WTC11 (cell line): ENCODE results near the gene NTRK1. TPM values are rescaled to one million over a fixed set of nuclear protein-coding genes. Genes with fewer than 3 reads are reported as not detected.

Experiments
- ATAC-seq: fragments of 200-7000 bp; cut with Tn5 transposase; 2 replicates; pipeline ENCODE4 v1.10.0; 2021; ENCODE audit warnings: mild to moderate bottlenecking, moderate library complexity
- CTCF ChIA-PET: fragments of 300-600 bp; sonication (Branson Sonifier 250); formaldehyde crosslinking; loops from one replicate; lab custom pipeline; 2021; ENCODE audit warnings: antibody characterized with exemption; lab: Charles Lee
- POLR2A ChIA-PET: fragments of 350-600 bp; sonication (Branson Sonifier 250); formaldehyde crosslinking; loops from one replicate; lab custom pipeline; 2021; ENCODE audit warnings: antibody characterized with exemption; lab: Charles Lee
- DNase-seq: peaks from one replicate; pipeline ENCODE4 v3.0.0; 2021; ENCODE audit warnings: low spot score
- H3K27ac Mint-ChIP-seq: 2 replicates; pipeline ENCODE4 v1.8.0; 2021; ENCODE audit warnings: mixed read lengths
- H3K27me3 Mint-ChIP-seq: 2 replicates; pipeline ENCODE4 v1.8.0; 2021; ENCODE audit warnings: low read depth, mild to moderate bottlenecking, moderate library complexity, mixed read lengths
- H3K36me3 Mint-ChIP-seq: 2 replicates; pipeline ENCODE4 v1.8.0; 2021; ENCODE audit warnings: mixed read lengths
- H3K4me1 Mint-ChIP-seq: 2 replicates; pipeline ENCODE4 v1.8.0; 2022; ENCODE audit warnings: mixed read lengths
- H3K4me3 Mint-ChIP-seq: 2 replicates; pipeline ENCODE4 v1.8.0; 2021; ENCODE audit warnings: mild to moderate bottlenecking, moderate library complexity, mixed read lengths
- H3K9me3 Mint-ChIP-seq: 2 replicates; pipeline ENCODE4 v1.8.0; 2021; ENCODE audit warnings: mixed read lengths
- ETV6 ChIP-seq: sonication (generic); formaldehyde crosslinking; IDR thresholded peaks from 2 replicates; pipeline ENCODE4 v1.8.1; 2022; ENCODE audit warnings: mild to moderate bottlenecking, missing genetic modification reagents
- HMGA2 ChIP-seq: fragments of 250-450 bp; sonication (Bioruptor Pico); IDR thresholded peaks from 2 replicates; pipeline ENCODE4 v1.4.0; 2021; ENCODE audit warnings: mild to moderate bottlenecking, moderate library complexity
- MXD4 ChIP-seq: fragments of 250-450 bp; sonication (Bioruptor Pico); IDR thresholded peaks from 2 replicates; pipeline ENCODE4 v1.8.0; 2021; ENCODE audit warnings: mild to moderate bottlenecking, moderate library complexity, borderline replicate concordance
- NR3C1 ChIP-seq: sonication (generic); formaldehyde crosslinking; conservative IDR thresholded peaks from 2 replicates; pipeline ENCODE4 v1.8.1; 2023; ENCODE audit warnings: low read depth, mild to moderate bottlenecking, missing genetic modification reagents
- OVOL2 ChIP-seq: fragments of 250-450 bp; sonication (Bioruptor Pico); IDR thresholded peaks from 2 replicates; pipeline ENCODE4 v1.9.0; 2021; ENCODE audit warnings: mild to moderate bottlenecking, borderline replicate concordance
- SMAD3 ChIP-seq: sonication (generic); formaldehyde crosslinking; IDR thresholded peaks from 2 replicates; pipeline ENCODE4 v1.8.0; 2022; ENCODE audit warnings: missing genetic modification reagents, mild to moderate bottlenecking, borderline replicate concordance
- SP1 ChIP-seq: sonication (generic); formaldehyde crosslinking; conservative IDR thresholded peaks from 2 replicates; pipeline ENCODE4 v1.8.1; 2022; ENCODE audit warnings: missing genetic modification reagents
- TEAD4 ChIP-seq: sonication (generic); formaldehyde crosslinking; IDR thresholded peaks from 2 replicates; pipeline ENCODE4 v1.8.0; 2022; ENCODE audit warnings: mild to moderate bottlenecking, missing genetic modification reagents
- TP53 ChIP-seq: sonication (generic); formaldehyde crosslinking; IDR thresholded peaks from 2 replicates; pipeline ENCODE4 v1.8.1; 2023; ENCODE audit warnings: mild to moderate bottlenecking, missing genetic modification reagents
- ZNF121 ChIP-seq: sonication (generic); formaldehyde crosslinking; IDR thresholded peaks from 2 replicates; pipeline ENCODE4 v1.8.0; 2023; ENCODE audit warnings: missing genetic modification reagents
- ZNF416 ChIP-seq: fragments of 250-450 bp; sonication (Bioruptor Pico); IDR thresholded peaks from 2 replicates; pipeline ENCODE4 v1.9.0; 2021; ENCODE audit warnings: mild to moderate bottlenecking, inconsistent platforms
- total RNA-seq: library from RNA; stranded (reverse); gene quantifications from 3 replicates; pipeline ENCODE4 v1.2.3, GENCODE V29; 2021
- TF ChIP-seq, protein P1 (sequence below): fragments of 250-450 bp; sonication (Bioruptor Pico); IDR thresholded peaks from 2 replicates; pipeline ENCODE4 v1.9.0; 2021; ENCODE audit warnings: mild to moderate bottlenecking
- TF ChIP-seq, protein P2 (sequence below): sonication (generic); formaldehyde crosslinking; IDR thresholded peaks from 2 replicates; pipeline ENCODE4 v1.8.0; 2023; ENCODE audit warnings: missing genetic modification reagents
- TF ChIP-seq, protein P3 (sequence below): sonication (generic); formaldehyde crosslinking; IDR thresholded peaks from 2 replicates; pipeline ENCODE4 v1.8.1; 2023; ENCODE audit warnings: mild to moderate bottlenecking, missing genetic modification reagents, moderate library complexity
- TF ChIP-seq, protein P4 (sequence below): sonication (generic); formaldehyde crosslinking; IDR thresholded peaks from 2 replicates; pipeline ENCODE4 v1.8.1; 2023; ENCODE audit warnings: mild to moderate bottlenecking, missing genetic modification reagents, borderline replicate concordance
- TF ChIP-seq, protein P5 (sequence below): fragments of 250-450 bp; sonication (Bioruptor Pico); conservative IDR thresholded peaks from 2 replicates; pipeline ENCODE4 v1.9.0; 2021; ENCODE audit warnings: mild to moderate bottlenecking

NTRK1 gene
- total RNA-seq, 1 experiment from 2014 or later: 0.42 TPM

DNA sequence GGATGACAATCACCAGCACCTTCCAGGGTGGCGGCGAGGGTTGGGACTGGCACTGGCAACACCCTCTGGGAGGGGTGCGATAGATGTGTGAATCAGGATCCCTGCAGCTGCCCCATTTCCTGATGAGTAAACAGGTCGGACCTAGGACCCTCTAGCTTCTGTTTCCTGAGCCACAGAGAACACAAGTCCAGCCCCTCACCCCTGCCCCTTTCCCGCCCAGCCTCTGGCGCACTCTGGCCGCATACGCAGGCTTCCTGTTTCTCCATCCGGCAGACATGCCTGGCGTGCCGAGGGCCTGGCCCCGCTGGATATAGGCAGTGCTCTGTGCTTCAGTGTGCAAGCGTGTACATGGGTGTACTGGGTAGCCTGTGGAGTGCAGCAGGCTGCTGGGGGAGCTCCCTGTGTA, 37.5 kb downstream of the NTRK1 start (continued):
- TF ChIP-seq MXD4 (CRISPR knock-in tag): no peak

DNA sequence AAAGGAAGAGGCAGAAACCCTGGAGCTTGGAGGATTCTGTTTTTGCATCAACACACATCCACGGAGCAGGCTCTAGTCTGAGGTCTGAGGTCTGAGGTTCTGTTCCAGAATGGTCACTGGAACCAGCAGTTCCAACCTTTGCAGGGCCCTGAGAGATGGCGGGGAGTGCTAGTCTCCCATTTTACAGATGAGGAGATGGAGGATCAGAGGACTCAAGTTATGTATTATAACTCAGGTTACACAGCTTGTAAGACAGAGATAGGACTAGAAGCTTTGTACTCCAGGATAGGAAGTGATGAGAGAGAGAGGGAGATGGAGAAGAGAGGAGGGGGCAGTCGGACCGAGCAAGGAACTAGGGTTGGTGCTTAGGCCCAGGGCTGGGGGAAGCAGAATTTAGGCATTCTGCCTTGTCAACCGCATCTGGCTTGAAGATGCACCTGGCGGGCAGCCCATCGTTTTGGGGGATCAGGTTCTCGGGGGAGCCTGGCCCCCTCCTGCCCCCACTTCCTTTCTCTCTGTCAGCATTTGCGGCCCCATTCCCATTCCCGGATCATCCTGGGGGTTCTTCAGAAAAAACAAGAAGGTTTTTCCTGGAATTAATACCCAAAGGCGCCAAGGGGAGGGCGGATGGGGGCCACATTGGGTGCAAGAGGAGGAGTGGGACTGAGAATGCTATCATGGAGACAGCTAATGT, 38.5 kb downstream of the NTRK1 start:
- no peaks in the 10 kb centered on the region for H3K9me3 Mint-ChIP-seq
- H3K27ac Mint-ChIP-seq: no peak overlapping the region
- no peaks in the 10 kb centered on the region for H3K36me3 Mint-ChIP-seq
- no peak overlapping the region for H3K4me3 Mint-ChIP-seq
- ChIA-PET POLR2A (interaction anchor here (0.5 kb wide), 1 partner anchor 101 kb away, joined by 3 read pairs; no protein-coding TSS in a partner anchor), CTCF (interaction anchor here (1.1 to 3.7 kb wide), 6 partner anchors 9 to 60 kb away, joined by 3 to 21 read pairs (median 6); partner anchors contain the start of gene LRRC71)
- peaks cover 17% of the 10 kb centered on the region for H3K4me1 Mint-ChIP-seq
- DNase-seq (no peak), ATAC-seq (no peak)
- TF ChIP-seq TEAD4 (CRISPR knock-in tag) (no peak), TP53 (CRISPR knock-in tag) (no peak), SMAD3 (no peak), HMGA2 (CRISPR knock-in tag) (no peak), ZNF416 (CRISPR knock-in tag) (no peak), ZNF121 (CRISPR knock-in tag) (no peak), OVOL2 (no peak), SP1 (CRISPR knock-in tag) (no peak), NR3C1 (CRISPR knock-in tag) (no peak), ETV6 (CRISPR knock-in tag) (no peak), MXD4 (CRISPR knock-in tag) (no peak)
- TF ChIP-seq, protein P1, sequence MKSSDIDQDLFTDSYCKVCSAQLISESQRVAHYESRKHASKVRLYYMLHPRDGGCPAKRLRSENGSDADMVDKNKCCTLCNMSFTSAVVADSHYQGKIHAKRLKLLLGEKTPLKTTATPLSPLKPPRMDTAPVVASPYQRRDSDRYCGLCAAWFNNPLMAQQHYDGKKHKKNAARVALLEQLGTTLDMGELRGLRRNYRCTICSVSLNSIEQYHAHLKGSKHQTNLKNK: no peak
- TF ChIP-seq, protein P2, sequence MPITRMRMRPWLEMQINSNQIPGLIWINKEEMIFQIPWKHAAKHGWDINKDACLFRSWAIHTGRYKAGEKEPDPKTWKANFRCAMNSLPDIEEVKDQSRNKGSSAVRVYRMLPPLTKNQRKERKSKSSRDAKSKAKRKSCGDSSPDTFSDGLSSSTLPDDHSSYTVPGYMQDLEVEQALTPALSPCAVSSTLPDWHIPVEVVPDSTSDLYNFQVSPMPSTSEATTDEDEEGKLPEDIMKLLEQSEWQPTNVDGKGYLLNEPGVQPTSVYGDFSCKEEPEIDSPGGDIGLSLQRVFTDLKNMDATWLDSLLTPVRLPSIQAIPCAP: no peak
- TF ChIP-seq, protein P3, sequence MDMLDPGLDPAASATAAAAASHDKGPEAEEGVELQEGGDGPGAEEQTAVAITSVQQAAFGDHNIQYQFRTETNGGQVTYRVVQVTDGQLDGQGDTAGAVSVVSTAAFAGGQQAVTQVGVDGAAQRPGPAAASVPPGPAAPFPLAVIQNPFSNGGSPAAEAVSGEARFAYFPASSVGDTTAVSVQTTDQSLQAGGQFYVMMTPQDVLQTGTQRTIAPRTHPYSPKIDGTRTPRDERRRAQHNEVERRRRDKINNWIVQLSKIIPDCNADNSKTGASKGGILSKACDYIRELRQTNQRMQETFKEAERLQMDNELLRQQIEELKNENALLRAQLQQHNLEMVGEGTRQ (CRISPR knock-in tag): no peak
- TF ChIP-seq, protein P4, sequence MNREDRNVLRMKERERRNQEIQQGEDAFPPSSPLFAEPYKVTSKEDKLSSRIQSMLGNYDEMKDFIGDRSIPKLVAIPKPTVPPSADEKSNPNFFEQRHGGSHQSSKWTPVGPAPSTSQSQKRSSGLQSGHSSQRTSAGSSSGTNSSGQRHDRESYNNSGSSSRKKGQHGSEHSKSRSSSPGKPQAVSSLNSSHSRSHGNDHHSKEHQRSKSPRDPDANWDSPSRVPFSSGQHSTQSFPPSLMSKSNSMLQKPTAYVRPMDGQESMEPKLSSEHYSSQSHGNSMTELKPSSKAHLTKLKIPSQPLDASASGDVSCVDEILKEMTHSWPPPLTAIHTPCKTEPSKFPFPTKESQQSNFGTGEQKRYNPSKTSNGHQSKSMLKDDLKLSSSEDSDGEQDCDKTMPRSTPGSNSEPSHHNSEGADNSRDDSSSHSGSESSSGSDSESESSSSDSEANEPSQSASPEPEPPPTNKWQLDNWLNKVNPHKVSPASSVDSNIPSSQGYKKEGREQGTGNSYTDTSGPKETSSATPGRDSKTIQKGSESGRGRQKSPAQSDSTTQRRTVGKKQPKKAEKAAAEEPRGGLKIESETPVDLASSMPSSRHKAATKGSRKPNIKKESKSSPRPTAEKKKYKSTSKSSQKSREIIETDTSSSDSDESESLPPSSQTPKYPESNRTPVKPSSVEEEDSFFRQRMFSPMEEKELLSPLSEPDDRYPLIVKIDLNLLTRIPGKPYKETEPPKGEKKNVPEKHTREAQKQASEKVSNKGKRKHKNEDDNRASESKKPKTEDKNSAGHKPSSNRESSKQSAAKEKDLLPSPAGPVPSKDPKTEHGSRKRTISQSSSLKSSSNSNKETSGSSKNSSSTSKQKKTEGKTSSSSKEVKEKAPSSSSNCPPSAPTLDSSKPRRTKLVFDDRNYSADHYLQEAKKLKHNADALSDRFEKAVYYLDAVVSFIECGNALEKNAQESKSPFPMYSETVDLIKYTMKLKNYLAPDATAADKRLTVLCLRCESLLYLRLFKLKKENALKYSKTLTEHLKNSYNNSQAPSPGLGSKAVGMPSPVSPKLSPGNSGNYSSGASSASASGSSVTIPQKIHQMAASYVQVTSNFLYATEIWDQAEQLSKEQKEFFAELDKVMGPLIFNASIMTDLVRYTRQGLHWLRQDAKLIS: no peak
- TF ChIP-seq, protein P5, sequence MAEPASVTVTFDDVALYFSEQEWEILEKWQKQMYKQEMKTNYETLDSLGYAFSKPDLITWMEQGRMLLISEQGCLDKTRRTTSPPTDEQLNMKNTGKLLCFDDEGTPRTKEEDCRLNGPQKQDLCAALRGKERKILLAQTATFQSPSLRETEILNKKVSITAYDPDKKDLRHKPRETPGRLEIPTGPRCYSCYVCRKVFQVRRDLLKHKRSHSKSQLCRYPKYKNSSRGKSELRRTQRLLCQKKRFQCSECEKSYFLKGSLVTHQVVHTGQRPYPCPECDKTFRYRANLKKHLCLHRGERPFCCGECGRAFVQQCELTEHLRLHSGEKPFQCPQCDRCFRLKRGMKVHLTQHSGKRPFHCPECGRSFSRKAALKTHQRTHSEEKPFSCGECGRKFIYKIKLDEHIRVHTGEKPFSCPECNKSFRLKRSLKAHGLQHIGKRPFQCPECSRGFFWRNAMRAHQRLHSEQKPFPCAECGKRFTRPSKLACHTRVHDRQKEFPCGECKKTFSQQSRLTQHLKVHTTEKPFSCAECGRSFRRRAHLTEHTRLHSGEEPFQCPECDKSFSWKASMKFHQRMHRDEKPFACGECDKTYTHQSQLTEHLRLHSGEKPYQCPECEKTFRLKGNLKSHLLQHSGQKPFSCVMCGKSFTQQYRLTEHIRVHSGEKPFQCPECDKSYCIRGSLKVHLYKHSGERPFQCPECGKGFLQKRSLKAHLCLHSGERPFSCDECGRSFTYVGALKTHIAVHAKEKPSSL: no peak
- H3K27me3 Mint-ChIP-seq: peaks cover 29% of the 10 kb centered on the region
